ENCODE results near the gene ETFBKMT.

Gene ETFBKMT

DNA sequence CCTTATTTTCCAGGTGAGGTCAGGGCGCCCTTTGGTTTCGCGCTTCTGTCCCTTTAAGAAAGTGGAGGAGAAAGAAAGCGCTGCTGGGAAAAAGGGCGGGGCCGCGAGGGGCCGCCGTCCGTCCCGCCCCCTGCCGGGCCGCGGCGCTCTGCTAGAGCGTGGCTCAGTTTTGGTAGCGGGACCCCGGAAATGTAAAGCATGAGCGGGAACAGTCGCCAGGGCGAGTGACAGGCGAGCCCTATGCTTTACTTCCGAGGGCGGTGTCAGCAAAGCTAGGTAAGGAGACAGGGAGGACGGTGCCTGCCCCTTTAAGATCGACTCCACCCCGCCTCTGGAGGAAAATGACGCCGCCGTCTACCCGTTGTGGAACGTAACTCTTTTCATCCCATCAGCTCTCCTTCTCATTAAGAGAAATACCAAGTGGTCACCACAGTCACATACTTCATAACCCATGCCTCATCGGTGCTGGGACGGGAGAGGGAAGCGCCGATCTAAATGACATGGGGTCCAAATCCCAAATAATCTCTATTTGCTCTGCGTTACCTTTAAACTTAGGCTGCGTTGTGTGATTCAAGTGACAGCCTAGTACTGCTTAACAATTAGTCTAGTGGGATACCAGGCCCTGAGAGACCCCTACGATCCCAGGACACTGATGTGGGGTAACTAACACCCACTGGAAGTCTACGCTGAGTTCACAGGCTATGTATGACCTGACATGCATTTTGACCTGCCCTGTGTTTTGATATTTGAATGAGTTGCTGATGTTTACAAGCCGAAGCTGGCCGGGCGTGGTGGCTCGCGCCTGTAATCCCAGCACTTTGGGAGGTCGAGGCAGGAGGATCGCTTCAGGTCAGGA, at the start of gene ETFBKMT:
ETFBKMT (plus strand) TSS at position 602 of the 856 bp plus-strand sequence. CDS start 2,266 bp downstream, outside the sequence.
- peak; percentile 84 for DNase-seq (ENCODE audit: low spot score)

- no peak for DNase-seq (ENCODE audit: low spot score)
These were observed 46.7 kb upstream of the ETFBKMT start for GRCh38 chr12:31612819-31613218.

DNA sequence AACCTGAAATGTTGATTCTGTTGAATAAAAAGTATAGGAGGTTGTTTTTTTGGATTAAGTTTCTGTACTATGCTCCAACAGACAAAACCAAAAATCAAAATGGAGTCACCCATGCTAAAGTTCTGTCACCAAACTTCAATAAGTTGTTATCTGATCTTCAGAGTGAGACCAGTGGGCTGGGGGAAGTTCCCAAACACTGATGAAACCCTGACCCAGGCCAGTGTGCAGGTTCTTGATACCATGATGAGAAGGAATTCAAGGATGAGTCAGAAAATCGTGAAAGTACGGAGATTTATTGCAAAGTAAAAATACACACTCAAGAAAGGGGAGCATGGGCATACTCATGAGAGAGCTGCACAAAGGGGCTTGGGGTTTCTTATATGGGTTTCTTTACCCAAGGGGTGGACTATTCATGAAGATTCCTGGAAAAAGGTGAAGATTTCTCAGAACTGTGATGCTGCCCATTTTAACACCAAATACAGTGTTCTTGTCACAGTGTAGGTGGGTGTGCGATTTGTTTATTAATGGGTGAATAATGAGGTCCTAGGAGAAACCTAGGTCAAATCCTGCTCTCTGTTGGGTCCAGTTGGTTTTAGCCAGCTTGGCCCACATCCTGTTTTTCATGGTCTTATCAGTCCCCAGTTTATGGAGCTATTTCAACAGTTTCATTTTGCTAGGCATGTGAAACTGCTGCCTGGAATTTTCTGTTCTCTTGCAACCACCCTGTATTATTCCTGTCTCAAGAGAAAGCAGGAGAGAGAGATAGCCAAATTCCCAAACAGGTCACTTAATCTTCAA, 41.1 kb upstream of the ETFBKMT start:
- no peak for DNase-seq (ENCODE audit: low spot score)

DNA sequence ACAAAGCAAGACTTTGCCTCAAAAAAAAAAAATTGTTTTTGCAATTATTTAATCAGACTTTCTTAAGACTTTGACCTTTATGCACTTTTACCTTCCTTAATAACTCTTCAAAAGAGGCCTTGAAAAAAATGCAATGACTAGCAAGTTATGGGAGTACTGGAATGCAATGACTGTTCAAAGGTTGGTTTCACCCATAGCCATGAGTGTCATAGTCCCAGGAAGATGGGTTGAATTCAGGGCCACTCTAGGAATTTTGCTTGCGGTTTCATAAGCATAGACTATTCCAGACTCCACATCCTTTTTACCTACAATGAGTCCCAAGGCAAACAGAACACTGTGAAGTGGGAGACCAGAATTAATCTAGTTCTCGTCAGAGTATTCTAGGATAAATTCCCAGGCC, 39.2 kb upstream of the ETFBKMT start:
- no peak for DNase-seq (ENCODE audit: low spot score)

DNA sequence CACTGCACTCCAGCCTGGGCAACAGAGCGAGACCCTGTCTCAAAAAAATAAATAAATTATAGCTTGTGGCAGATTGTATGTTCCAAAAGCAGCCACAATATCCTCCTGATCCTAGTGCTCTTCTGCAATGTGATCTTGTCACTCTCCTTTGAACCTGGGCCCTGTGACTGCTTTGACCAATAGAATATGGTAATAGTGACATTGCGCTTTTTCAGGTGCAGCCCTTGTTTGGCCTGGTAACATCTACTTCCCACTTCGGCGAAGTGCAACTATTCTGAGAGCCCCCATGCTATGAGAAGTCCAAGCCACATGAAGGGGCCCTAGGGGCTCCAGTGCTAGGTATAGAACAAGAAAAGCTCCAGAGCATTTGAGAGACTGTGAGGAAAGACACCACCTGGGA, 37.5 kb upstream of the ETFBKMT start:
- no peak for DNase-seq (ENCODE audit: low spot score)

- DNase-seq (ENCODE audit: low spot score), result no peak
These were observed 33.1 kb upstream of the ETFBKMT start for GRCh38 chr12:31626270-31626995.

GRCh38 chr12:31627456-31628054, 31.9 kb upstream of the ETFBKMT start:
- no peak for DNase-seq (ENCODE audit: low spot score)

DNA sequence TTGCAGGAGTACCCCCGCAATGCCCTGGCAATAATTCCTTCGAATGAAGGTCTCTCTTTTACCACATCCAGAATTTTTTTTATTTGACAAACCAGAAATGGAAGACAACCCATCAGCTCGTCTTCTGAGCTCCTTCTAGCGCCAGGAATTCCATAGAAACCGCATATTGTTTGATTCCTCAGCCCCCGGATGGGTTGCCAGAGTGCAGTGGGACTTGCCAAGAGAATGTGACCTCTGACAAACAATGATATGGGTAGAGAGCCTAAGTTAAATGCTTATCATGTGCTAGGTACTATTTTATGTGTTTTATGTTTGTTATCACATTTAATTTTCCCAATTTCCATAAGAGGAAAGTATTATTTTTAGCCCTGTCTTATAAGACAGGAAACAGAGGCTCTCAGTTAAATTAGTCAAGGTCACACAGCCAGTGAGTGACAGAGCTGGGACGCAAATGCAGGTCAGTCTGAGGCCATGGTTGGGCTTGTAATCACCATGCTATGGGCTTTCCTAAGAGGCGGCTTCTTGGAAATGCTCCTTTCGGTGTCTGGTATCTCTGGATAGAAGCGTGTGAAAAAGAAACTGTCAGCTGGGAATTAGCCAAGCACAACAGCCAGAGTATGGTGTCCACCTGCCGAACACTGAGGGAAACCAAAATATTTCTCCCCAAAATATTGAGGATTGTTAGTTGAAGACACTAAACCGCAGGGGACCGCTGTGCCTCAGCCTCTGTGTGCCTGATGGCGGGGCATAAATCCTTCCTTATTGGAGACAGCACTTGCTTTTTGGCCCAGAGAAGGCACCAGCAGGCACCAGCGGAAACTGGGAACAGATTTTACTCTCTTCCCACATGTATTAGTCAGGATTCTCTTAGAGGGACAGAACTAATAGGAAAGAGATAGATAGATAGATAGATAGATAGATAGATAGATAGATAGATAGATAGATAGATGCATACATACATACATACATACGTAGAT, 29.4 kb upstream of the ETFBKMT start:
- DNase-seq (ENCODE audit: low spot score), result peak; percentile 61

DNA sequence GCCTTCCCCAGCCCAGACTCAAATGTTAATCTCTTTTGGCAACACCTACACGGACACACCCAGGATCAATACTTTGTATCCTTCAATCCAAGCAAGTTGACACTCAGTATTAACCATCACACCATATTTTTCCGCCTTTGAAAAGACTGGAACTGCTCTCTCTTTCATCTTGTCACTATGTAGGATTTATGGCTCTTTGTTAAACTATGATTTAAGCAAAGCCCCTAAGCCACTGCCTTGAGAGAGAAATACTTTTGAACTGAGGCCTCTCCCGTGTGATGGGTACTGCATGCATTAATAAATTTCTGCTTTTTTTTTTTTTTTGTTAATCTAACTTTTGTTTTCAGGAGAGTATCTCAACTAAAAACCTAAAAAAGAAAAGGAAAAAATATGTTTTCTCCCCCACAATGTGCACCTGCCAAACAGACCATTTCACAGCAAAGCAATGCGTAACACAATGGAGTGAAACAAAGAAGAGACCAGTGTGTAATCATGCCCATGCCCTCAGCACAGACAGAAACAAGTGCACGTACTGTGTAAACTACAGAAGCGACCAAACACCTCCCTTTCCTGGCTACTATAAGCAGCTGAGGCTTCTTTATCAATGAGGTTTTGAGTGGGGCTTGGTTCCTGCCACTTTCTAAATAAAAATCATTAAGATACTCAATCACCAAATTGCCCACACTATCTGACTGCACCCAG, 28.3 kb upstream of the ETFBKMT start:
- no peak for DNase-seq (ENCODE audit: low spot score)

GRCh38 chr12:31631809-31632208, 27.7 kb upstream of the ETFBKMT start:
- no peak for DNase-seq (ENCODE audit: low spot score)

GRCh38 chr12:31633464-31633863, 26.0 kb upstream of the ETFBKMT start:
- DNase-seq (ENCODE audit: low spot score), result no peak

GRCh38 chr12:31634620-31635019, 24.9 kb upstream of the ETFBKMT start:
- DNase-seq (ENCODE audit: low spot score), result no peak

- no peak for DNase-seq (ENCODE audit: low spot score)
These were observed 17.9 kb upstream of the ETFBKMT start for GRCh38 chr12:31641509-31642090.

- no peak for DNase-seq (ENCODE audit: low spot score)
These were observed 15.0 kb upstream of the ETFBKMT start for GRCh38 chr12:31644536-31644935.

DNA sequence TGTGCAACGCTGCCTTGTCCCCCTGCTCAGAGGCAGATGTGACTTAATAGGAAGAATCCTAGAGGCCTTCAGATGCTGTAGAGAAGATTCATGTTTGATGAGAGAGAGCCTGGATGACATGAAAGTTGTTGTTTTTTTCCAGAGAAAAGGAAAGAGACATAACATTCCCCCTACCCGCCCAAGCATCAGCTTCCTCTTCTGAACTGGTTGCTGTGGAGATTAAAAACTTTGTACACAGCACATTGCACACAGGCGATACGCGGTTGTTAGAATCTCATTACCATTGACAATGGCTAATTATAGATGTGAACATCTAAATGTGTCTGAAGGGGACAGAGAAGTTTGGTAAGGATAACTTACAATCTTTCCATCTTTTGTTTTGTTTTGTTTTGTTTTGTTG, 13.6 kb upstream of the ETFBKMT start:
- no peak for DNase-seq (ENCODE audit: low spot score)

- no peak for DNase-seq (ENCODE audit: low spot score)
These were observed 12.4 kb upstream of the ETFBKMT start for GRCh38 chr12:31647086-31647491.

- no peak for DNase-seq (ENCODE audit: low spot score)
These were observed 8.6 kb upstream of the ETFBKMT start for GRCh38 chr12:31650918-31651317.

DNA sequence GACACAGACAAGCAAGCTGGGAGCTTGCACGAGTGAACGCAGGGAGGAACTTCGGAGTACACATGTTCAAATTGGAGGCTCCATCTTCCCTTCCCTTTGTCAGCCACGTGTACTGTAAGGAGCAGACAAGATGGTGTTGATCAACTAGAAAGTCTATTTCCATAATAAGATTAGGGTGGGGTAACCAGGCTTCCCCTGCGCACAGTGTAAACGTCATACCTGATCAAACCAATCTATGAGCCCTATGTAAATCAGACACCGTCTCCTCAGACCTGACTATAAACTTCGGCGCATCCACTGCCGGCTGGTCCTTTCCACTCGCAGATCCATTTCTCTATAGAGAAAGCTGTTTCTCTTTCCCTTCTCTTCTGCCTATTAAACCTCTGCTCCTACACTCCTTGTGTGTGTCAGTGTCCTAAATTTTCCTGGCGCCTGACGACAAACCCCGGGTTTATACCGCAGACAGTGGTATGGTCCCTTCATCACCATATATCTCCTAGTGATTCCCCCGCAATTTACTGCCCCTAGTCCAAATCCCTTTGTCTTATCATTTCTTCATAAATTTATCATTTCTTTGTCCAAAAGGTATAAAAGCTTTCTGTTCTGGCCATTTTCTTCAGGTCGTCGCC, 7.5 kb upstream of the ETFBKMT start:
- DNase-seq (ENCODE audit: low spot score), result peak; percentile 35

DNA sequence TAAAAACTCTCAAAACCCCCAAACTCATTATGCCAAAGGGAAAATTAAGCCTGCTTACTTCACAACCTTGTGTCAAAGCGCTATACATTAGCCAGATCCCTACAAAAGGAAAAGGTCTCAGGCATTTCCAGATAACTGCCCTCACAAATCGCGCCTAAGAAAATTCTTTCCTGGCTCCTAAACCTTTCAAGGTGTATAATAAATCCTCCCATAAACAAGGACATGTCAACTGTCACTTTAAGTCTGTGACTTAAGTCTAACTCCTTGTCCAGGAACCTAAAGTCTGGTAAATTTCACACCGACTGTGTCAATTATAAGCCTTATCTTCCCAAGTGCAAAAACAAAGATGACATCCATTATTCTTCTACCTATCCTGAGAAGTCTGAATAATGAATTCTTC, 4.3 kb upstream of the ETFBKMT start:
- DNase-seq (ENCODE audit: low spot score), result no peak
